ENCODE data around the gene DUSP8. TPM values are rescaled to one million over a fixed set of nuclear protein-coding genes. Genes with fewer than 3 reads are reported as not detected.
A peak's percentile ranks its signal among the peaks of the same experiment; 100 is the strongest.

DUSP8 gene
- polyA plus RNA-seq, 3 donors from 2014 or later: 0.07 TPM; not detected in 2

- Mint-ChIP-seq H3K36me3 (no peaks in the 10 kb centered on the region), H3K4me1 (peaks cover 78 to 89% of the 10 kb centered on the region in 2 donors), H3K27me3 (ENCODE audit: low read depth in 3 of 3) (peaks cover 3 to 14% (median 4%) of the 10 kb centered on the region in 3 donors), H3K27ac (peak overlapping the region in 4 of 6 donors; percentile 53 to 74 (median 64)), H3K9me3 (peaks cover 0 to 1% (median 0%) of the 10 kb centered on the region in 6 donors), H3K4me3 (peak overlapping the region in 1 of 5 donors; percentile 64)
- peak in 1 of 3 donors; percentile 24 for DNase-seq
Measured at GRCh38 chr11:1521382-1522080, 50.5 kb downstream of the DUSP8 start.

DNA sequence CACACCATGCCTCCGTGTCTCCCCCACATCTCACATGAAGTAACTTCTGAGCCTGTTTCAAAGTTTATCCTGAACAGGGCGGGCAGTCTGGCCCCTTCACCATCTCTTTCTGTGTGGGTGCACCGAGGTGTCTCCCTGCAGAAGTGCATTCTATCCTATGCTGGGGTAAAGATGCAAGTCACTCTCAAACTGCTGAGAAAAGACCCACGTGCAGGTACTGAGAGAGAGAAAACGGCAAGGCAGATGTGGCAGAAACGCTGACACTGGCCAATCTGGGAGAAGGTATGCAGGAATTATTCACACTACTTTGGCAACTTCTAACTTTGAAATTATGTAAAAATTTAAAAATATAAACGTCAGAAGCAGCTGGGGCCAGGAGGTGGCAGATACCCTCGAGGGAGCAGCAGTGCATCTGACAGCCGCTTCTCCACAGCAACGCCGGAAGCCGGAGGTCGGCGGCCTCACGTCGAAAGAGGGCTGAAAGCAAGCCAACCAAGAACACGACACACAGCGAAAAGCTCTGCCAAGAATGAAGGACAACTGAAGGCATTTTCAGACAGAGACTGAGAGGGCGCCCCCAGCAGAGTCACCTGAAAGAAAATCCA, 51.3 kb downstream of the DUSP8 start:
- Mint-ChIP-seq H3K4me1 (peaks cover 80 to 92% of the 10 kb centered on the region in 2 donors), H3K9me3 (peaks cover 0 to 1% (median 0%) of the 10 kb centered on the region in 6 donors), H3K4me3 (peak overlapping the region in 1 of 5 donors; percentile 64), H3K27me3 (ENCODE audit: low read depth in 3 of 3) (peaks cover 1 to 12% (median 4%) of the 10 kb centered on the region in 3 donors), H3K27ac (peak overlapping the region in 4 of 6 donors; percentile 40 to 74 (median 58)), H3K36me3 (no peaks in the 10 kb centered on the region)
- DNase-seq: no peak

- peak overlapping the region in 1 of 6 donors; percentile 63 for H3K27ac Mint-ChIP-seq
- no peak overlapping the region for H3K4me3 Mint-ChIP-seq
Measured at GRCh38 chr11:1520209-1520662, 51.8 kb downstream of the DUSP8 start.

DNA sequence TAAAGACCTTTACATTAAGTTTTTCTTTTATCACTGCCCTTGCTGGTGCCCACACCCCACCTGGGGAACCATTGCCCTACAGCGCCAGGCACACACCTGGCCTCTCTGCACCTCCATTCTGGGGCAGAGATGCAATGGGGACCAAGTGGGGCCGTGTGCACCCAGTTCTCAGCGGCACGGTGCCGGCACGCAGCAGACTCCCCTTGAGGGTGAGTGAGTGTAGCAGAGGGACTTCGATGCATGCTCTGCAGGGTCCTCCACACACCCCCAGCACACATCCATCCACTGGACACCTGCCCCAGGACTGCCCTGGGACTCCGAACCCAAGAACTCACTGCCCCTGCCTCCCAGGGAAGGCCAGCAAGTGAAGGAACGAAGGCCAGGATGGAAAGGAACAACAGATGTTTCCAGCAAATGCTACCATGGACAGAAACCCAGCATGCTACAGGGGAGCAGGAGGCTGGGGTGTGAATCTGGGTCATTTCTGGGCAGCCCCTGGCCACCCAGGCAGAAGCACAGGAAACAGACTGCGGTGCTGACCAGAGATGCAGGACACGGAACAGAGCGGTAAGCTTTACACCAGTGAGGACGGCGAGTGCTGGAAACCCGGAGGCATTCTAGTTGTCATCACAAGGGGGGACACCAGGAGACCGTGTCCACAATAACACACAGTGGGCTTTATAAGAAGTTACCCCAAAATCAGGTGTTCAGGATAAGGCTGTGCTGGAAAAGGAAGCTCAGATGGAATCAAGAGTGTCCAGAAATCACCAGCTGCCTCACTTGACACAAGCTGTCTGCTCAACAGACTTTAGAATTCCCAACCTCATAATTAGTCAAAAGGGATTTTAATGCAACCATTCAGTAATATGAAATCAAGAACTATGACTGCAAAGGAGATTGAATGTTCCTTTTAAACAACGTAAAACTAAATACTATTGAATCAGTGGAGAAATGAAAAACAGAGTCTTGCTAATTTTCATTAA, 52.8 kb downstream of the DUSP8 start:
- Mint-ChIP-seq H3K27me3 (ENCODE audit: low read depth in 3 of 3) (peaks cover 3 to 14% (median 4%) of the 10 kb centered on the region in 3 donors), H3K27ac (peak overlapping the region in 2 of 6 donors; percentile 36 to 85), H3K4me3 (peak overlapping the region in 2 of 5 donors; percentile 15 to 48), H3K9me3 (peaks cover 0 to 1% (median 0%) of the 10 kb centered on the region in 6 donors), H3K36me3 (no peaks in the 10 kb centered on the region), H3K4me1 (peaks cover 86 to 98% of the 10 kb centered on the region in 2 donors)
- DNase-seq: no peak

More at GRCh38 chr11:1520209-1520662, 51.8 kb downstream of the DUSP8 start:
- Mint-ChIP-seq H3K36me3 (no peaks in the 10 kb centered on the region), H3K9me3 (peaks cover 0 to 1% (median 0%) of the 10 kb centered on the region in 6 donors), H3K27me3 (ENCODE audit: low read depth in 3 of 3) (peaks cover 3 to 12% (median 4%) of the 10 kb centered on the region in 3 donors), H3K4me1 (peaks cover 84 to 93% of the 10 kb centered on the region in 2 donors)
- no peak for DNase-seq

GRCh38 chr11:1518301-1518700, 53.8 kb downstream of the DUSP8 start:
- Mint-ChIP-seq H3K9me3 (peaks cover 0 to 1% (median 0%) of the 10 kb centered on the region in 6 donors), H3K27me3 (ENCODE audit: low read depth in 3 of 3) (peaks cover 3 to 15% (median 4%) of the 10 kb centered on the region in 3 donors), H3K4me3 (peak overlapping the region in 3 of 5 donors; percentile 29 to 68 (median 36)), H3K27ac (peak overlapping the region in 1 of 6 donors; percentile 85), H3K36me3 (no peaks in the 10 kb centered on the region), H3K4me1 (peaks cover 86 to 100% of the 10 kb centered on the region in 2 donors)
- DNase-seq: no peak

DNA sequence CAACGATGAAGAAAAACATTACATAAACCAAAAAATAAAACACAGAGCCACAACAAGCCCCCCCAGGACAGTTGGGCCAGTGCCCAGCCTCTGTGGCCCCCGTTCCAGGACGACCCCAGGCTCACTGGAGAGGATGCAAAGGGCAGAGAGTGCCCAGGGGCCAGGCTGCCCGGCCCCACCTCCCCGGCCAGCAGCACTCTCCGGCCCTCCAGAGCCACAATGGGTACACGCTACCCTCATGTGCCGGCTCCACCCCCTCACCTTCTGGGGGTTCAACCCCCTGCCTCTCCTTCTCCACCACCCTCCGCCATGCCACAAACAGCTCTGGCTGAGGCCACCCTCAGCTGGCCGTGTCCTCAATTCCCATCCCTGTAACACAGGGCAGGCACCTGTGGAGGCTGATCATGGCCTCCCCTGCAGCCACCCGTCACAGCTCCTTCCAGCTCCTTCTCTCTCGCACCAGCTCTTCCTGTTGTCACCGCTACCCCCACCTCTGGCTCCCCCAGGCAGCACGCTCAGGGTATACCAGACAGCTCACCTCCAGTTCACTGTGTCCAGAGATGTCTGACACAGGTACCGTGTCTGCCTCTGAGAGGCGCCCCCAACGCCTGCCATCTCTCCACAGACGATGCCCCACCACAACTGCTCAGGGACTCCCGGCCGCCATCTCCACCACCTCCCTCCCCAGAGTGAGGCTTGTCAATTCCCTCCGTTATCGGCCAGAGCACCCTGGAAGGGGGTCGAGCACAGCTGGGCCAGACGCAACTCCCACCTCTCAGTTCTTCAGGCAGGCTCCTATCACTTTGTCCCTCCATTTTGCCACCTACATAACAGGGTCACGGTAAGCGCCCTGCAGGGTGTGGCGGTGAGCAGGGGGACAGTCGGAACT, 54.7 kb downstream of the DUSP8 start:
- Mint-ChIP-seq H3K27me3 (ENCODE audit: low read depth in 3 of 3) (peaks cover 3 to 16% (median 5%) of the 10 kb centered on the region in 3 donors), H3K4me3 (peak overlapping the region; percentile 8 to 68 (median 36)), H3K9me3 (peaks cover 0 to 1% (median 0%) of the 10 kb centered on the region in 6 donors), H3K36me3 (no peaks in the 10 kb centered on the region), H3K4me1 (peaks cover 82 to 97% of the 10 kb centered on the region in 2 donors), H3K27ac (peak overlapping the region; percentile 2 to 85 (median 62))
- DNase-seq: no peak

- Mint-ChIP-seq H3K4me3 (peak overlapping the region; percentile 38 to 78 (median 49)), H3K9me3 (peaks cover 0 to 1% (median 0%) of the 10 kb centered on the region in 6 donors), H3K4me1 (peaks cover 84 to 97% of the 10 kb centered on the region in 2 donors), H3K36me3 (no peaks in the 10 kb centered on the region), H3K27ac (peak overlapping the region; percentile 51 to 85 (median 82)), H3K27me3 (ENCODE audit: low read depth in 3 of 3) (peaks cover 3 to 16% (median 5%) of the 10 kb centered on the region in 3 donors)
- peak; percentile 11 to 23 (median 16) for DNase-seq
Measured at GRCh38 chr11:1516273-1517067, 55.6 kb downstream of the DUSP8 start.

DNA sequence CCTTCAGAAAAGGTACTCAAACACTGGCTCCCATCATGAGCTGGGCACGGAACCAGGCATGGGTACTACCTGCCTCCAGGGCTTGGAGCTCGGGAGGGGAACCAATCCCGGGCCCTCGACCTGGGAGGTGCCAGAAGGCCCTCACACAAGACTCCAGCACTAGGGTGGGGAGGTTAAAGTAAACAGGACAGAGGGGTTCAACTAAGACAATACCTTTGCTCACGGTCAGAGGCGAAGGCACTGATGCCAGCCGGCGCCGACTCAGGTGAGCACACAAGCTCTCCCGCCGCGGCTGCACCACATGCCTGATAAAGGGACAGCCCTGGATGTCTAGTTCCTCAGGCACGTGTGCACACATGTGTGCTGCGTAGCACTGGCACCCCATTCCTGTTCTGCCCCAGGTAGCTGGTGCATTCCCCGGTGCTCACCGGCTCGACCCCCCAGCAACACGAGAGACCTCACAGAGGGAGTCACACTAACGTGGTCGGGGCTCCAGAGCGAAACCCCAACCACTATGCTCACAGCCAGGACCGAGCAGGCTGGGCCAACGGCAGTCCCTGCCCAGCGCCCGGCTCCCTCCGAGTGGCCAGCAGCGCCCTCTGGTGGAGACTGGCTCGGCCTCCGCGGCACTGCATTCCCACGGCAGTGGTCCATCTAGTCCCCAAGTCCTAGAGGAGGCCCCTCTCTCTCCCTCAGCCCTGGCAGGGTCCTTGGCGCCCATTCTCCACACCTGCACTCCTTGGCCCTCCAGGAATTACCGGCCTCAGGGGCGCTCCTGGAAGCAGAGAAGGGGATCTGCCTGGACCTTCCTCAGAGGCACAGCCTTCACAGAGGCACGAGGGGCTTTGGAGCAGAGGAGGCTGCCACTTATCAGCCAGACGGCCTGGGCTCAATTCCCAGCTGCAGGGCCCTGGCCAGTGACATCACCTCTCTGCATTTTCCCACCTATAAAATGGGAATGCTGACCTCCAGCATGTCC, 56.7 kb downstream of the DUSP8 start:
- Mint-ChIP-seq H3K9me3 (peaks cover 0 to 1% (median 0%) of the 10 kb centered on the region in 6 donors), H3K4me1 (peaks cover 82 to 94% of the 10 kb centered on the region in 2 donors)

GRCh38 chr11:1514336-1515061, 57.6 kb downstream of the DUSP8 start:
- no peak overlapping the region for H3K4me3 Mint-ChIP-seq
- no peaks in the 10 kb centered on the region for H3K36me3 Mint-ChIP-seq
- peak overlapping the region in 2 of 6 donors; percentile 43 to 58 for H3K27ac Mint-ChIP-seq
- H3K4me1 Mint-ChIP-seq: peaks cover 78 to 88% of the 10 kb centered on the region in 2 donors
- DNase-seq: no peak
- peaks cover 2 to 13% (median 4%) of the 10 kb centered on the region in 3 donors for H3K27me3 Mint-ChIP-seq (ENCODE audit: low read depth in 3 of 3)
- peaks cover 0 to 1% (median 0%) of the 10 kb centered on the region in 6 donors for H3K9me3 Mint-ChIP-seq

More for the DNA sequence above, 56.7 kb downstream of the DUSP8 start:
- Mint-ChIP-seq H3K4me3 (peak overlapping the region in 4 of 5 donors; percentile 17 to 49 (median 36)), H3K36me3 (no peaks in the 10 kb centered on the region), H3K27me3 (ENCODE audit: low read depth in 3 of 3) (peaks cover 2 to 13% (median 4%) of the 10 kb centered on the region in 3 donors), H3K27ac (peak overlapping the region in 5 of 6 donors; percentile 7 to 85 (median 81))
- peak; percentile 60 to 68 (median 64) for DNase-seq
